ENCODE measurements around the gene IFNL4.
"Not testable (repeated sequence)": the region's sequence is repeated elsewhere in the genome, so short reads cannot be mapped to it uniquely, and the experiment has no call there.

The IFNL4 gene

DNA sequence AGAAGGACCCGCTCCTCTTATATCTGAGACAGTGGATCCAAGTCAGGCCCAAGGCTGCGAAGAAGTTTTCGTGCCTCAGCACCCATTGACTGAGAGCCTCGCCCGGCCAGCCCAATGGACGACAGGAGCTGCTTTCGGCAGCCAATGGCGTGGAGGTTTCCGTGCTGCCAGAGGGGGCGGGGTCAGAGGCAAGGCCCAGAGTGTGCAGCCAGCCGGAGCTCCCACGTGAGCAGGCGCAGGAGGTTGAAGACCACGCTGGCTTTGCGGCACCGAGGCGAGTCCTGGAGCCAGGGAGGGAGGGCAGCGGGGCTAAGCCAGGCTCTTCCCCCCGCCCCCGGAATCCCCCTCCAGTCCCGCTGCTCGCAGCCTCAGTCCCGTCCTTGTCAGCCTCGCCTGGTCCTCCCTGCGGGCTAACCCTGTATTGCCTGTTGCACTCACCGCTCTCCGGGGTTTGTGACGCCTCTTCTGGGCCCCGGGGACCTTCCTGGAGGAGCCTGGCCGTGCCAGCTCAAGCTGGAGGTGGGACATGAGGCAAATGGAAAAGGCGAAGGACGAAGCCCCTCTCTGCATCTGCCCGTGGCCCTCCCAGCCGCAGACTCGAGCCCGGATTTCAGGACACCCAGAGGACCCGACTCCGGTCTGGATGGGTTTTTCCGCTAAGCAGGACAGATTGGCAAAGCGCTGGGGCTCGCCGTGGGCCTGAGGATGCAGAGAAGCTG is 1.5 kb downstream of the IFNL4 start:
- no peak for DNase-seq (ENCODE audit: extremely low read depth, low read depth)
- no peak for TF ChIP-seq CTCF (IDR thresholded peaks at IDR 0.05; ENCODE audit: low read depth, low read length, missing control alignments)
- 0 out of 2 replicates have a peak overlapping the region, but pooled peaks have one; percentile 9 for H3K4me3 ChIP-seq (replicated peaks; ENCODE audit: low read depth, low read length)

- not testable (repeated sequence) for DNase-seq (ENCODE audit: extremely low read depth, low read depth); H3K4me3 ChIP-seq (replicated peaks; ENCODE audit: low read depth, low read length)
Observed at GRCh38 chr19:39245166-39245565, 3.5 kb downstream of the IFNL4 start.

DNA sequence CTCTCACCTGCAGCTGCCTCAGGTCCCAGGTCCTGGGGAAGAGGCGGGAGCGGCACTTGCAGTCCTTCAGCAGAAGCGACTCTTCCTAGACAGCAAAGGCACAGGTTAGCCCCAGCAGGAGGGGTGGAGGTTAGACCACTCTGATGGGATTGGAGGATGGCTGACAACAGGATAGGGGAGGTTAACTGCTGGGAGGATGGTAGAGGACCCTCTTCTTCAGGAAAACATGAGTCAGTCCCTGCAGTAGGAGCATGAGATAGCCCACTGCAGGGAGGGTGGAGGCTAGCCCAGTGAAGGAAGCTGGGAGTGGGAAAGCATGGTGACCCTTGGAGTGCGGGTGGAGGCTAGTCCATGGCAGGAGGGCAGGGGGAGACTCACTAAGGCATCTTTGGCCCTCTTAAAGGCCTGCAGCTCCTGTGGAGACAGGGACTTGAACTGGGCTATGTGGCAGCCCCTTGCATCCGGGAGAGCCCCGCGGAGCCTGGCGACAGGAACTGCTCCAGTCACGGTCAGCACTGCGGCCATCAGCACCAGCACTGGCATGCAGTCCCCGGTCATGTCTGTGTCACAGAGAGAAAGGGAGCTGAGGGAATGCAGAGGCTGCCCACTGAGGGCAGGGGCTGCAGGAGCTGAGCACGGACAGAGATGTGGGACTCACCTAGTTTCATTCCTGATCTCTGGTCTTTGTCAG is 4.1 kb downstream of the IFNL4 start, which contains the start of gene IFNL3:
Gene IFNL3 (minus strand): TSS at position 597 of the 691 bp plus-strand sequence. CDS start 39 bp downstream, at position 558.
- not testable (repeated sequence) for DNase-seq (ENCODE audit: extremely low read depth, low read depth); H3K4me3 ChIP-seq (replicated peaks; ENCODE audit: low read depth, low read length)

- DNase-seq (ENCODE audit: extremely low read depth, low read depth); H3K4me3 ChIP-seq (replicated peaks; ENCODE audit: low read depth, low read length): not testable (repeated sequence)
Observed at GRCh38 chr19:39243741-39244140, 4.9 kb downstream of the IFNL4 start.

DNA sequence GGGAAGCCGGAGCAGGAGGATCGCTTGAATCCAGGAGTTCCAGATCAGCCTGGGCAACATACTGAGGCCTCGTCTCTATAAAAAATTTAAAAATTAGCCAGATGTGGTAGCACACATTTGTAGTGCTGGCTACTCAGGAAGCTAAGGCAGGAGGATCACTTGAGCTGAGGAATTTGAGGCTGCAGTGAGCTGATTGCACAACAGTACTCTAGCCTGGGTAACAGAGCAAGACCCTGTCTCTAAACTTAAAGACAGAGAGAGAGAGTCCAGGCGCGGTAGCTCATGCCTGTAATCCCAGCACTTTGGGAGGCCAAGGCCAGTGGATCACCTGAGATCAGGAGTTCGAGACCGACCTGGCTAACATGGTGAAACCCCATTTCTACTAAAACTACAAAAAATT is 8.2 kb downstream of the IFNL4 start:
- no peak overlapping the region for H3K4me3 ChIP-seq (replicated peaks; ENCODE audit: low read depth, low read length)
- no peak for DNase-seq (ENCODE audit: extremely low read depth, low read depth)
- TF ChIP-seq CTCF (IDR thresholded peaks at IDR 0.05; ENCODE audit: low read depth, low read length, missing control alignments), result no peak

DNA sequence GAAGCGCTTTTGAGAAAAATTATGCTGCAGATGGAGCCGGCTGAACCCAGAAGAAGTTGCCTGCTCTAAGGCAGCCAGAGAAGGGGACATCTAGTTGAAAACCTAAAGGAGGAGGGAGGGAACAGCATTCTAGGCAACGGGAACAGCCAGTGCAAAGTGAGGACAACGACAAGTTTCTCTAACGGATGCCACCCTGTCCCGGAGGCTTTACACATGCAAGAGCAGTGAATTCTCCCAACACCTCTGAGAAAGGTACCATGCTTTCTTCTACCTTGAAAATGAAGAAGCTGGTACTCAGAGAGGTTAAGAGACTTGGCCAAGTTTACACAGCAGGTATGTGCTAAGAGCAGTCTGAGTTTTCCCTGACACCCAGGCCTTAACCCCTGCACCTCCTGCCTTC is 9.7 kb downstream of the IFNL4 start:
- DNase-seq (ENCODE audit: extremely low read depth, low read depth), result no peak
- H3K4me3 ChIP-seq (replicated peaks; ENCODE audit: low read depth, low read length), result no peak overlapping the region
- no peak for TF ChIP-seq CTCF (IDR thresholded peaks at IDR 0.05; ENCODE audit: low read depth, low read length, missing control alignments)

GRCh38 chr19:39238209-39238608 is 10.4 kb downstream of the IFNL4 start:
- no peak for TF ChIP-seq CTCF (IDR thresholded peaks at IDR 0.05; ENCODE audit: low read depth, low read length, missing control alignments)
- no peak for DNase-seq (ENCODE audit: extremely low read depth, low read depth)
- H3K4me3 ChIP-seq (replicated peaks; ENCODE audit: low read depth, low read length), result no peak overlapping the region

- no peak for TF ChIP-seq CTCF (IDR thresholded peaks at IDR 0.05; ENCODE audit: low read depth, low read length, missing control alignments)
- no peak for DNase-seq (ENCODE audit: extremely low read depth, low read depth)
- H3K4me3 ChIP-seq (replicated peaks; ENCODE audit: low read depth, low read length), result no peak overlapping the region
Observed at GRCh38 chr19:39237200-39238184, 11.2 kb downstream of the IFNL4 start.

All from HFF-Myc (cell line).